Ishikawa (cell line): ENCODE measurements around the gene CASP9.

Source experiments
- CEBPB ChIP-seq: IDR thresholded peaks from 2 replicates; pipeline ENCODE4 v1.6.1; 2012
- CREB1 ChIP-seq: IDR thresholded peaks from 2 replicates; pipeline ENCODE4 v1.6.1; 2012; ENCODE audit warnings: low read depth
- EGR1 ChIP-seq: IDR thresholded peaks from 2 replicates; pipeline ENCODE4 v1.6.1; 2012
- EP300 ChIP-seq: IDR thresholded peaks from 2 replicates; pipeline ENCODE4 v1.6.1; 2012; ENCODE audit warnings: borderline replicate concordance
- FOXM1 ChIP-seq: IDR thresholded peaks from 2 replicates; pipeline ENCODE4 v1.6.1; 2012; ENCODE audit warnings: low read depth, borderline replicate concordance
- MAX ChIP-seq: IDR thresholded peaks from 2 replicates; pipeline ENCODE4 v1.6.1; 2012
- NFIC ChIP-seq: IDR thresholded peaks from 2 replicates; pipeline ENCODE4 v1.6.1; 2012
- RAD21 ChIP-seq: IDR thresholded peaks from 2 replicates; pipeline ENCODE4 v1.6.1; 2012; ENCODE audit warnings: low read depth
- REST ChIP-seq: IDR thresholded peaks from 2 replicates; pipeline ENCODE4 v1.6.1; 2012; ENCODE audit warnings: low read depth, mild to moderate bottlenecking
- TAF1 ChIP-seq: IDR thresholded peaks from 2 replicates; pipeline ENCODE4 v1.6.1; 2012; ENCODE audit warnings: low read depth, mild to moderate bottlenecking
- TCF12 ChIP-seq: IDR thresholded peaks from 2 replicates; pipeline ENCODE4 v1.6.1; 2012; ENCODE audit warnings: low read depth
- TEAD4 ChIP-seq: IDR thresholded peaks from 2 replicates; pipeline ENCODE4 v1.6.1; 2012
- YY1 ChIP-seq: IDR thresholded peaks from 2 replicates; pipeline ENCODE4 v1.6.1; 2012; ENCODE audit warnings: low read depth
- ZBTB7A ChIP-seq: IDR thresholded peaks from 2 replicates; pipeline ENCODE4 v1.6.1; 2012; ENCODE audit warnings: low read depth
- TF ChIP-seq, protein P1 (sequence below): IDR thresholded peaks from 2 replicates; pipeline ENCODE4 v1.6.1; 2012

Gene CASP9

DNA sequence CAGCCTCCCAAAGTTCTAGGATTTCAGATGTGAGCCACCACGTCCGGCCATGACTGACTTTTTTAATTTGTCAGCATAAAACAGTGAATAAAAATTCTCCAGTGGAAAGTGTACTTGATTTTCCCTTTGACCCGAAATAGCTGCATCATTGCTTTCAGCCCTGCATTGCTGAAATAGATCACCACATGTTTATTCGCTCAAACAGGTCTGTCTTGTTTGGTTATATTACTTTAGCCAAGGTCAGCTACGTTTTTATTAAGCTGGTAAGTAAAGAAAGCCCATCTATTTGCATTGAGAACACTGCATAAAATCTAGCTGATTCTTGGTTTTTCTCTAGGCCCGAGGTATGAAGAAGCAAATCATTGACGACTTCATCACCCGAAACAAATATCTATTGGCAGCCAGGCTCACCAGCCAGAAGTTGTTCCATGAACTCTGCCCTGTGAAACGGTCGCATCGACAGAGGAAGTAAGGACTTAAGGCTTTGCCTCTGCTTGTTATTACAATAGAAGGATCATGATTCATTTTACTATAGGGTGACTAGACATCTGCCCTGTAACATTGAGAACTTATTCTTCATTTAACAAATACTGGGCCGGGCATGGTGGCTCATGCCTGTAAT is 35.3 kb upstream of the CASP9 start:
- TF ChIP-seq TEAD4 (no peak), TCF12 (no peak), MAX (no peak), NFIC (no peak), EP300 (no peak), CEBPB (no peak)
- TF ChIP-seq, protein P1, sequence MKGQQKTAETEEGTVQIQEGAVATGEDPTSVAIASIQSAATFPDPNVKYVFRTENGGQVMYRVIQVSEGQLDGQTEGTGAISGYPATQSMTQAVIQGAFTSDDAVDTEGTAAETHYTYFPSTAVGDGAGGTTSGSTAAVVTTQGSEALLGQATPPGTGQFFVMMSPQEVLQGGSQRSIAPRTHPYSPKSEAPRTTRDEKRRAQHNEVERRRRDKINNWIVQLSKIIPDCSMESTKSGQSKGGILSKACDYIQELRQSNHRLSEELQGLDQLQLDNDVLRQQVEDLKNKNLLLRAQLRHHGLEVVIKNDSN = no peak

DNA sequence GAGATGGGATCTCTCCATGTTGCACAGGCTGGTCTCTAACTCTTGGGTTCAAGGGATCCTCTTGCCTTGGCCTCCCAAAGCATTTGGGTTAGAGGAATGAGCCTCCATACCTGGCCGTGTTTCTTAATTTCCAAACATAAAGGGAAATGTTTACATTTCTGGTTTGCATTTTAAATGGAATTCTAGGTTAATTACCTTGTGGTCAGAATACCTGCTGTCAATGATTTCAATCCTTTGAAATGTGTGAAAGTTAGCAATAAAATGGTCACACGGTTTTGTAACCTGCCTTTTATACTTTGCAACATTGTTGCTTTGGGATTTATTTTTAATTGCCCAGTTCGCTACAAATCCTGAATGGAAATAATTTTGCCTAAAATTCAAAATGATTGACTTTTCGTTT is 34.5 kb upstream of the CASP9 start:
- TF ChIP-seq TAF1 (no peak), ZBTB7A (no peak), EP300 (no peak), EGR1 (no peak), CREB1 (no peak), RAD21 (no peak), FOXM1 (no peak), CEBPB (no peak), TCF12 (no peak), MAX (no peak), TEAD4 (no peak), NFIC (no peak), YY1 (no peak), REST (no peak)
- TF ChIP-seq, protein P1 = no peak

DNA sequence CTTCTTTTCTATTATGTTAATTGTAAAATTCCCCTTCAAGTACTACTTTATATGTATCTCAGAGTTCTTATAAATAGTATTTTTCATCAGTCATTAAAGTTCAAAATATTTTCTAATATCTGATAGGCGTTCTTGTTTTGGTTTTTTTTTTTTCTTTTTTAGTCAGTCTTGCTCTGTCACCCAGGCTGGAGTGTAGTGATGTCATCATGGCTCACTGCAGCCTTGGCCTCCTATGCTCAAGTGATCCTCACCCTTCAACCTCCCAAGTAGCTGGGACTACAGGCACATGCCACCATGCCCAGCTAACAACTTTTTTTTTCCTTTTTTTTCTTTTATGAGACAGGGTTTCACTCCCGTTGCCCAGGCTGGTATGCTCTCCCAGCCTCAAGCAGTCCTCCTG is 33.6 kb upstream of the CASP9 start:
- TF ChIP-seq, protein P1 = no peak
- TF ChIP-seq RAD21 (no peak), REST (no peak), EP300 (no peak), TEAD4 (no peak), TCF12 (no peak), CREB1 (no peak), MAX (no peak), TAF1 (no peak), NFIC (no peak), CEBPB (no peak), FOXM1 (no peak), ZBTB7A (no peak), YY1 (no peak), EGR1 (no peak)

- TF ChIP-seq EP300 (no peak), NFIC (no peak), FOXM1 (no peak), YY1 (no peak), TCF12 (no peak)
Observed at GRCh38 chr1:15557008-15557407, 33.0 kb upstream of the CASP9 start.

DNA sequence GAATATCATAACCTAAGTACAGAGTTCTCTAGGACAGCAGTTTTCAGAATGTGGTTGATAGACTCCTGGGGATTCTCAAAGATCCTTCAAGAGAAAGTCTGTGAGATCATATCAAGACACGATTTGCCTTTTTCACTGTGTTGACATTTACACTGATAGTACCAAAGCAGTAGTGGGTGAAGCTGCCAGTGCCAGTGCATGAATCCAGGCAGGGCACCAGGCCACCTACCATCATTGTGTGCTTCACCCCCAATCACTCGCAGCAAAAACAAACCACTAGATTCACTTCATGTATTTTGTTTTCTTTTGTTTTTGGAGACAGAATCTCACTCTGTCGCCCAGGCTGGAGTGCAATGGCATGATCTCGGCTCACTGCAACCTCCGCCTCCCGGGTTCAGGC is 26.6 kb upstream of the CASP9 start:
- TF ChIP-seq TEAD4 (no peak), CREB1 (no peak), EP300 (no peak), FOXM1 (no peak), RAD21 (no peak), CEBPB (no peak)
- TF ChIP-seq, protein P1 = no peak
